ENCODE measurements around the gene CENPT. TPM values are rescaled to one million over a fixed set of nuclear protein-coding genes. Genes with fewer than 3 reads are reported as not detected.

CENPT gene
- total and polyA plus RNA-seq, 2 of the 8 experiments (the other 6 are each of a cell fraction or from before 2014, with no cell fraction given) = 42.4 to 53.4 TPM

DNA sequence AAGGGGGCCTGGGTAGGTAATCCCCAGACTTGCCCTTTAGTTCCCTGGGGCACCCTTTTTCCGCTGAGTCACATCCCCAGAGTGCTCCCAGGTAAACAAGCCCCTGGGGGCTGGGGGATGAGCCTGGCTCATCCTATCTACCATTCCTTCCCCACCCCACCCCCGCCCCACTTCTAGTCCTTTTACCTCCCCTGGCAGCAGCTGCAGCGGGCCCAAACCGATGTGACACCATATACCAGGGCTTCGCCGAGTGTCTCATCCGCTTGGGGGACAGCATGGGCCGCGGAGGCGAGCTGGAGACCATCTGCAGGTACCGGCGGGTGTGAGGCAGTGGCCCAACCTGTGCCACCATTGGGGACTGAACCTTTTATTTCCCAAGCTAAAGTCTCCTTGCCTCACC, 38.1 kb upstream of the CENPT start:
- no peak for DNase-seq (ENCODE audit: low read depth in 1 of 2, low spot score in 2 of 2)
- POLR2A ChIA-PET (ENCODE audit: partially characterized antibody) = interaction anchor here (0.8 to 6.3 kb wide), 16 partner anchors 7 to 81 kb away, joined by 3 to 45 read pairs (median 6); partner anchors contain the start of genes CTRL, EDC4, NUTF2 and PSKH1
- no peak overlapping the region; the same call in 1 of the 2 replicates for H2BK15ac ChIP-seq (ENCODE audit: low read length)

More for the DNA sequence above, 38.1 kb upstream of the CENPT start:
- no peak for FAIRE-seq
- H3K79me2 ChIP-seq (ENCODE audit: control insufficient read depth in 1 of 2, insufficient read depth in 2 of 2, low read length in 2 of 2) = no peaks in the 10 kb centered on the region
- no peak overlapping the region for H3K56ac ChIP-seq (replicated peaks; ENCODE audit: insufficient read length, low read depth, low read length)
- no peaks in the 10 kb centered on the region for H3K9me3 ChIP-seq (ENCODE audit: insufficient read depth in 2 of 2, low read depth in 1 of 2, low read length in 1 of 2)
- H4K91ac ChIP-seq (replicated peaks; ENCODE audit: insufficient read length, low read length) = no peak overlapping the region
- 93% methylated on average over 11 of the region's 12 CpGs; no CpG with 5 or more reads in 1 of the 2 experiments for WGBS, 2 experiments (ENCODE audit: extremely low coverage in 1 of 2, insufficient coverage in 1 of 2, insufficient read length in 1 of 2, insufficient replicate concordance in 2 of 2, low coverage in 1 of 2, low lambda C conversion rate in 2 of 2, missing lambda C conversion rate in 1 of 2)
- TF ChIP-seq KDM4A (IDR thresholded peaks at IDR 0.05; ENCODE audit: low read depth, low read length, severe bottlenecking) (no peak), BACH1 (IDR thresholded peaks at IDR 0.05; ENCODE audit: low read length) (peak; percentile 79), YY1 (IDR thresholded peaks at IDR 0.05; ENCODE audit: low read depth, low read length) (no peak), MAFK (IDR thresholded peaks at IDR 0.05; ENCODE audit: low read depth, low read length) (peak; percentile 50; the same call in 1 of the 2 replicates), GABPA (IDR thresholded peaks at IDR 0.05; ENCODE audit: borderline replicate concordance, insufficient read depth, low read length) (no peak), CBX5 (IDR thresholded peaks at IDR 0.05; ENCODE audit: low read depth, low read length) (no peak), TAF7 (optimal IDR thresholded peaks at IDR 0.05; ENCODE audit: borderline replicate concordance, low read depth, low read length) (no peak)
- H2BK20ac ChIP-seq (ENCODE audit: low read length) = no peak overlapping the region
- peaks cover 9 to 15% of the 10 kb centered on the region in 2 experiments for H4K20me1 ChIP-seq (replicated peaks in 1 of 2; ENCODE audit: control insufficient read depth in 1 of 2, insufficient read depth in 2 of 2, low read length in 2 of 2)
- H3K4me1 ChIP-seq (replicated peaks in 1 of 4; ENCODE audit: control insufficient read depth in 3 of 4, insufficient read depth in 4 of 4, low read length in 3 of 4) = peaks cover 5 to 15% (median 11%) of the 10 kb centered on the region in 4 experiments
- CTCF ChIA-PET (ENCODE audit: partially characterized antibody) = interaction anchor here (0.6 to 21.8 kb wide), 13 partner anchors 11 to 218 kb away, joined by 3 to 623 read pairs (median 5); partner anchors contain the start of genes CTRL, LCAT and PSMB10
- no peak overlapping the region for H3K9ac ChIP-seq (replicated peaks in 1 of 4; ENCODE audit: extremely low read depth in 1 of 4, low read depth in 3 of 4, low read length in 3 of 4)
- no peak overlapping the region for H4K8ac ChIP-seq (ENCODE audit: extremely low read depth, insufficient read depth, low read length)
- no peak overlapping the region for H2AFZ ChIP-seq (ENCODE audit: low read length)
- no peak overlapping the region for H3K23ac ChIP-seq (ENCODE audit: insufficient read length)
- no peak overlapping the region for H3K4ac ChIP-seq (replicated peaks; ENCODE audit: insufficient read length, low read depth, low read length)
- H2BK5ac ChIP-seq (ENCODE audit: low read depth, low read length) = no peak overlapping the region
- H3K27me3 ChIP-seq (replicated peaks in 1 of 4; ENCODE audit: control insufficient read depth in 3 of 4, extremely low read depth in 1 of 4, insufficient read depth in 3 of 4, low read length in 3 of 4) = no peaks in the 10 kb centered on the region
- H3K18ac ChIP-seq (ENCODE audit: extremely low read depth, low read length) = no peak overlapping the region
- no peak overlapping the region for H3K27ac ChIP-seq (ENCODE audit: low read depth, low read length)
- no peak overlapping the region for H2BK12ac ChIP-seq (ENCODE audit: low read depth, low read length)
- H3K36me3 ChIP-seq (ENCODE audit: control insufficient read depth in 2 of 4, insufficient read depth in 4 of 4, low read length in 3 of 4) = peaks cover 14 to 26% (median 18%) of the 10 kb centered on the region in 4 experiments
- H3K79me1 ChIP-seq (ENCODE audit: low read depth, low read length) = no peaks in the 10 kb centered on the region
- H3K23me2 ChIP-seq (ENCODE audit: low read depth, low read length) = 0 out of 2 replicates have a peak, but pooled peaks cover 2% of the 10 kb centered on the region
- H3K4me3 ChIP-seq (ENCODE audit: extremely low read depth in 1 of 4, insufficient read depth in 2 of 4, low read depth in 3 of 4, low read length in 4 of 4) = 0 out of 8 replicates have a peak overlapping the region, but pooled peaks of 1 of the 4 experiments have one; percentile 18
- H3K14ac ChIP-seq (ENCODE audit: insufficient read length) = no peak overlapping the region
- no peak overlapping the region for H4K5ac ChIP-seq (ENCODE audit: insufficient read length, low read depth, low read length)
- peak overlapping the region; percentile 6 to 18; a peak in 3 of 4 replicates for H3K4me2 ChIP-seq (ENCODE audit: insufficient read depth in 1 of 2, low read depth in 2 of 2, low read length in 2 of 2)
- no peak overlapping the region for H2BK120ac ChIP-seq (replicated peaks; ENCODE audit: low read depth, low read length)
- H2AK5ac ChIP-seq (ENCODE audit: low read depth, low read length) = no peak overlapping the region
